ENCODE results near the gene LRRC75B. TPM values are rescaled to one million over a fixed set of nuclear protein-coding genes. Genes with fewer than 3 reads are reported as not detected.
A peak's percentile ranks its signal among the peaks of the same experiment; 100 is the strongest.

LRRC75B gene
- total and polyA plus RNA-seq, 2 of the 13 experiments (the other 11 are each of a cell fraction or from before 2014, with no cell fraction given), result 11.8 to 34.8 TPM

DNA sequence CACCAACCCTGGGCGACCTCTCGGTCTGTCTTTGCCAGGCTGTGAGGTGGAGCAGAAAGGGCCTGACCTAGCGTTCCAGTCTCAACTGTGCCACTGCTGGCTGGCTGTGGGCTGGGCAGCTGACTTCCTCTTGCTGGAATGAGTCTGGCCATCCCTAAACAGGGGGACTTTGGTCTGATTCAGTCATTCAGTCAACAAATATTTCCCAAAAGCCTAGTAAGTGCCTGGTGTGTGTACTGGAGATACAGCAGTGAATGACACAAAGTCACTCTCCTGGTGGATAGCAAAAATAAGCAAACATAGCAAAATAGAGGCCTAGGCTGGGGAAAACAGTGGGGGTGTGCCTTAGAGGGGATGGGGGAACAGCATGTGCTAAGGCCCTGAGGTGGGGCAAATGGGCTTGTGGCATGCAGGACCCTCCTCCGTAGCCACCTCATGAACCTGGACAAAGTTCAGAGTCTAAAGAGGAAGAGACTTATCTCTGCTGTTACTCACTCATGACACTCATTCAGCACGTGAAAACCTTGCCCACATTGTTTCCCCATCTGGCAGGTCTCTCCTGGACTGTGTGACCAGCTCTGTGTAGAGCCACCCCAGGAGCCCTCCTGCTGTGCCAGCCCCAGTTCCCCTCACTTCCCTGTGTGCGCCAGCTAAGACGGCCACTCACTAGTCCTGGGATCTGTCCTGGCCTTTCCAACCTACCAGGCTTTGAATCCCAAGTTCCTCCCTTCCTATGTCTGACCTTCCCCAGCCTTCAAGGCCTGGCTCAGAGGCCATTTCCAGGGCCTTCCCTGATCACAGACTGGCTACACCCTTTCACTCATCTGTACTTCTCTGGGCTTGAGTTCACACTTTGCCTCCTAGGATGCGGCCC, 42.6 kb downstream of the LRRC75B start (continued):
- TF ChIP-seq, protein P1, sequence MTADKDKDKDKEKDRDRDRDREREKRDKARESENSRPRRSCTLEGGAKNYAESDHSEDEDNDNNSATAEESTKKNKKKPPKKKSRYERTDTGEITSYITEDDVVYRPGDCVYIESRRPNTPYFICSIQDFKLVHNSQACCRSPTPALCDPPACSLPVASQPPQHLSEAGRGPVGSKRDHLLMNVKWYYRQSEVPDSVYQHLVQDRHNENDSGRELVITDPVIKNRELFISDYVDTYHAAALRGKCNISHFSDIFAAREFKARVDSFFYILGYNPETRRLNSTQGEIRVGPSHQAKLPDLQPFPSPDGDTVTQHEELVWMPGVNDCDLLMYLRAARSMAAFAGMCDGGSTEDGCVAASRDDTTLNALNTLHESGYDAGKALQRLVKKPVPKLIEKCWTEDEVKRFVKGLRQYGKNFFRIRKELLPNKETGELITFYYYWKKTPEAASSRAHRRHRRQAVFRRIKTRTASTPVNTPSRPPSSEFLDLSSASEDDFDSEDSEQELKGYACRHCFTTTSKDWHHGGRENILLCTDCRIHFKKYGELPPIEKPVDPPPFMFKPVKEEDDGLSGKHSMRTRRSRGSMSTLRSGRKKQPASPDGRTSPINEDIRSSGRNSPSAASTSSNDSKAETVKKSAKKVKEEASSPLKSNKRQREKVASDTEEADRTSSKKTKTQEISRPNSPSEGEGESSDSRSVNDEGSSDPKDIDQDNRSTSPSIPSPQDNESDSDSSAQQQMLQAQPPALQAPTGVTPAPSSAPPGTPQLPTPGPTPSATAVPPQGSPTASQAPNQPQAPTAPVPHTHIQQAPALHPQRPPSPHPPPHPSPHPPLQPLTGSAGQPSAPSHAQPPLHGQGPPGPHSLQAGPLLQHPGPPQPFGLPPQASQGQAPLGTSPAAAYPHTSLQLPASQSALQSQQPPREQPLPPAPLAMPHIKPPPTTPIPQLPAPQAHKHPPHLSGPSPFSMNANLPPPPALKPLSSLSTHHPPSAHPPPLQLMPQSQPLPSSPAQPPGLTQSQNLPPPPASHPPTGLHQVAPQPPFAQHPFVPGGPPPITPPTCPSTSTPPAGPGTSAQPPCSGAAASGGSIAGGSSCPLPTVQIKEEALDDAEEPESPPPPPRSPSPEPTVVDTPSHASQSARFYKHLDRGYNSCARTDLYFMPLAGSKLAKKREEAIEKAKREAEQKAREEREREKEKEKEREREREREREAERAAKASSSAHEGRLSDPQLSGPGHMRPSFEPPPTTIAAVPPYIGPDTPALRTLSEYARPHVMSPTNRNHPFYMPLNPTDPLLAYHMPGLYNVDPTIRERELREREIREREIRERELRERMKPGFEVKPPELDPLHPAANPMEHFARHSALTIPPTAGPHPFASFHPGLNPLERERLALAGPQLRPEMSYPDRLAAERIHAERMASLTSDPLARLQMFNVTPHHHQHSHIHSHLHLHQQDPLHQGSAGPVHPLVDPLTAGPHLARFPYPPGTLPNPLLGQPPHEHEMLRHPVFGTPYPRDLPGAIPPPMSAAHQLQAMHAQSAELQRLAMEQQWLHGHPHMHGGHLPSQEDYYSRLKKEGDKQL (CRISPR knock-in tag; IDR thresholded peaks at IDR 0.05; ENCODE audit: low read depth), result peak; percentile 53; the same call in 1 of the 2 replicates
- peak; percentile 78 for TF ChIP-seq ZNF788 (CRISPR knock-in tag; IDR thresholded peaks at IDR 0.05; ENCODE audit: borderline replicate concordance)
- 0 out of 2 replicates have a peak, but pooled peaks have one; percentile 44 for TF ChIP-seq SMAD1 (CRISPR knock-in tag; IDR thresholded peaks at IDR 0.05; ENCODE audit: borderline replicate concordance, low read depth)
- TF ChIP-seq TFE3 (CRISPR knock-in tag; IDR thresholded peaks at IDR 0.05), result peak; percentile 93
- TF ChIP-seq E2F1 (CRISPR knock-in tag; IDR thresholded peaks at IDR 0.05), result no peak
- TF ChIP-seq TFDP1 (CRISPR knock-in tag; IDR thresholded peaks at IDR 0.05; ENCODE audit: borderline replicate concordance), result no peak
- TF ChIP-seq GFI1 (CRISPR knock-in tag; IDR thresholded peaks at IDR 0.05; ENCODE audit: borderline replicate concordance), result peak; percentile 88; the same call in 1 of the 2 replicates
- peak; percentile 37; the same call in 1 of the 2 replicates for TF ChIP-seq ZNF501 (CRISPR knock-in tag; IDR thresholded peaks at IDR 0.05)
- 0 out of 2 replicates have a peak, but pooled peaks have one; percentile 25 for TF ChIP-seq TEF (CRISPR knock-in tag; IDR thresholded peaks at IDR 0.05)
- TF ChIP-seq SOX6 (IDR thresholded peaks at IDR 0.05), result no peak
- TF ChIP-seq SOX6 (CRISPR knock-in tag; IDR thresholded peaks at IDR 0.05), result peak; percentile 98
- TF ChIP-seq HMGXB3 (CRISPR knock-in tag; IDR thresholded peaks at IDR 0.05; ENCODE audit: borderline replicate concordance), result no peak; the same call in 1 of the 2 replicates

All from HepG2 (cell line).